ENCODE results near the gene CUZD1. TPM values are rescaled to one million over a fixed set of nuclear protein-coding genes. Genes with fewer than 3 reads are reported as not detected.

CUZD1 gene
- total RNA-seq: 0.09 and 0.28 TPM in 2 replicates

GRCh38 chr10:122845783-122846332, at the start of gene CUZD1:
CUZD1 (minus strand) TSS chr10:122845857; CDS start chr10:122845843, 14 bp downstream.

GRCh38 chr10:122879339-122880273, 33.9 kb upstream of the CUZD1 start, which contains the start of gene FAM24B:
FAM24B (minus strand) TSS chr10:122879581; CDS start chr10:122850515, 29,066 bp downstream.

Other genes with a start within 250 kb of the CUZD1 start
- not detected in 2 replicates for gene C10orf120, start 146.0 kb downstream of the CUZD1 start, total RNA-seq
- 0.42 and 2.2 TPM in 2 replicates for gene FAM24B, start 33.7 kb upstream of the CUZD1 start, total RNA-seq
- gene FAM24A, start 64.8 kb upstream of the CUZD1 start, total RNA-seq: not detected in 2 replicates
- gene C10orf88, start 108.4 kb upstream of the CUZD1 start, total RNA-seq: 5.1 and 5.7 TPM in 2 replicates
- 2.5 and 7.1 TPM in 2 replicates for gene PSTK, start 134.5 kb upstream of the CUZD1 start, total RNA-seq
- gene IKZF5, start 162.9 kb upstream of the CUZD1 start, total RNA-seq: 1.4 and 3.2 TPM in 2 replicates
- gene ACADSB, start 163.1 kb upstream of the CUZD1 start, total RNA-seq: 4.6 and 5.1 TPM in 2 replicates

All from airway epithelial cell (primary cell).